IMR-90 (cell line): Measurements from ENCODE around the gene DTX3. TPM values are rescaled to one million over a fixed set of nuclear protein-coding genes. Genes with fewer than 3 reads are reported as not detected.

Experiments used
- ATAC-seq: fragments of 200-7000 bp; cut with Tn5 transposase; 2 replicates; pipeline ENCODE4 v1.9.1; 2020; ENCODE audit warnings: low read depth, mild to moderate bottlenecking, moderate library complexity
- BruUV-seq: library from RNA; stranded (reverse); fragments of 400-500 nt; replicated peaks from 2 replicates; lab custom pipeline; 2021; lab: Mats Ljungman, UMichigan
- CTCF ChIA-PET: fragments of 300-600 bp; formaldehyde crosslinking; extraction: SDS; loops from one replicate; lab custom pipeline; 2021; ENCODE audit warnings: antibody characterized with exemption; lab: Yijun Ruan, JAX
- POLR2A ChIA-PET: fragments of 300-600 bp; sonication (Branson Sonifier 250); formaldehyde crosslinking; loops from one replicate; lab custom pipeline; 2022; ENCODE audit warnings: antibody characterized with exemption; ENCODE audit not compliant: unreplicated experiment; lab: Charles Lee
- DNase-seq: peaks from one replicate; pipeline ENCODE4 v3.0.0; 2013
- H2AFZ ChIP-seq: replicated peaks from 2 replicates; pipeline ENCODE3; 2013; ENCODE audit warnings: low read length, mild to moderate bottlenecking; ENCODE audit not compliant: poor library complexity
- H2AK5ac ChIP-seq: 2 replicates; pipeline ENCODE4 v1.6.1; 2013; ENCODE audit warnings: low read depth, low read length, inconsistent platforms
- H2AK9ac ChIP-seq: replicated peaks from 2 replicates; pipeline ENCODE3; 2013; ENCODE audit warnings: mild to moderate bottlenecking, low read depth, low read length, moderate library complexity; ENCODE audit not compliant: poor library complexity
- H2BK120ac ChIP-seq: 2 replicates; pipeline ENCODE4 v1.6.1; 2013; ENCODE audit warnings: low read depth, low read length, inconsistent platforms
- H2BK15ac ChIP-seq: 3 replicates; pipeline ENCODE4 v1.6.1; 2013; ENCODE audit warnings: low read depth, low read length, inconsistent platforms
- H2BK20ac ChIP-seq: 2 replicates; pipeline ENCODE4 v1.6.1; 2013; ENCODE audit warnings: low read depth, mild to moderate bottlenecking, inconsistent platforms, low read length, moderate library complexity
- H2BK5ac ChIP-seq: 2 replicates; pipeline ENCODE4 v1.6.1; 2013; ENCODE audit warnings: mild to moderate bottlenecking, low read depth, low read length, inconsistent platforms; ENCODE audit not compliant: poor library complexity, severe bottlenecking
- H3K14ac ChIP-seq: replicated peaks from 2 replicates; pipeline ENCODE4 v1.6.1; 2013; ENCODE audit warnings: low read depth, low read length, inconsistent platforms
- H3K18ac ChIP-seq: 2 replicates; pipeline ENCODE4 v1.6.1; 2013; ENCODE audit warnings: low read depth, low read length, control low read depth
- H3K23ac ChIP-seq: 2 replicates; pipeline ENCODE4 v1.6.1; 2013; ENCODE audit warnings: low read depth, low read length, inconsistent platforms
- H3K27ac ChIP-seq: 2 replicates; pipeline ENCODE4 v1.5.1; 2013; ENCODE audit warnings: mild to moderate bottlenecking, control low read depth, low read length; ENCODE audit not compliant: insufficient read depth
- H3K27me3 ChIP-seq: 2 replicates; pipeline ENCODE4 v1.6.1; 2013; ENCODE audit warnings: low read length; ENCODE audit not compliant: control insufficient read depth, insufficient read depth
- H3K36me3 ChIP-seq: 2 replicates; pipeline ENCODE4 v1.6.1; 2013; ENCODE audit warnings: low read length, mixed read lengths; ENCODE audit not compliant: control insufficient read depth, insufficient read depth
- H3K4ac ChIP-seq: 2 replicates; pipeline ENCODE4 v1.6.1; 2013; ENCODE audit warnings: low read depth, low read length, inconsistent platforms
- H3K4me1 ChIP-seq: 2 replicates; pipeline ENCODE4 v1.6.1; 2013; ENCODE audit warnings: low read length, mixed read lengths; ENCODE audit not compliant: control insufficient read depth, insufficient read depth
- H3K4me2 ChIP-seq: 2 replicates; pipeline ENCODE4 v1.6.1; 2013; ENCODE audit warnings: low read depth, mild to moderate bottlenecking, control low read depth, low read length, moderate library complexity
- H3K4me3 ChIP-seq: 2 replicates; pipeline ENCODE4 v1.5.1; 2013; ENCODE audit warnings: low read depth, mild to moderate bottlenecking, control low read depth, low read length, moderate library complexity; ENCODE audit not compliant: insufficient read depth
- H3K56ac ChIP-seq: 2 replicates; pipeline ENCODE4 v1.6.1; 2013; ENCODE audit warnings: low read length, inconsistent platforms; ENCODE audit not compliant: insufficient read depth; ENCODE audit errors: extremely low read depth
- H3K79me1 ChIP-seq, 2 experiments: 2 replicates each; pipeline ENCODE4 v1.6.1; 2013; ENCODE audit warnings: low read length in 2 of 2, inconsistent platforms in 1 of 2, low read depth in 1 of 2
- H3K9ac ChIP-seq: 2 replicates; pipeline ENCODE4 v1.6.1; 2013; ENCODE audit warnings: low read depth, low read length, control low read depth
- H3K9me1 ChIP-seq: 2 replicates; pipeline ENCODE4 v1.6.1; 2013; ENCODE audit warnings: low read length, inconsistent platforms; ENCODE audit not compliant: insufficient read depth
- H3K9me3 ChIP-seq: 2 replicates; pipeline ENCODE4 v1.6.1; 2013; ENCODE audit warnings: low read length; ENCODE audit not compliant: control insufficient read depth, insufficient read depth
- H4K20me1 ChIP-seq: 2 replicates; pipeline ENCODE4 v1.6.1; 2013; ENCODE audit warnings: low read length, inconsistent platforms; ENCODE audit not compliant: insufficient read depth
- H4K5ac ChIP-seq: 2 replicates; pipeline ENCODE4 v1.6.1; 2013; ENCODE audit warnings: mild to moderate bottlenecking, low read depth, low read length, control low read depth
- H4K8ac ChIP-seq, 2 experiments: 2 replicates each; pipeline ENCODE4 v1.6.1; 2013; ENCODE audit warnings: low read depth in 2 of 2, low read length in 2 of 2, control low read depth in 1 of 2, inconsistent platforms in 1 of 2
- H4K91ac ChIP-seq: 2 replicates; pipeline ENCODE4 v1.6.1; 2013; ENCODE audit warnings: low read depth, low read length, inconsistent platforms; ENCODE audit not compliant: insufficient read depth
- CEBPB ChIP-seq: IDR thresholded peaks from 2 replicates; pipeline ENCODE4 v1.6.1; 2012; ENCODE audit warnings: low read depth, low read length, improper control_type of control experiment
- FOS ChIP-seq: fragments of 150-350 bp; IDR thresholded peaks from 2 replicates; pipeline ENCODE4 v1.6.1; 2016; ENCODE audit warnings: low read depth, low read length
- MAFK ChIP-seq: IDR thresholded peaks from 2 replicates; pipeline ENCODE4 v1.6.1; 2012; ENCODE audit warnings: low read depth, low read length, improper control_type of control experiment
- MAZ ChIP-seq: IDR thresholded peaks from 2 replicates; pipeline ENCODE4 v1.6.1; 2012; ENCODE audit warnings: low read depth, mild to moderate bottlenecking, low read length, improper control_type of control experiment, moderate library complexity, borderline replicate concordance
- RAD21 ChIP-seq: IDR thresholded peaks from 2 replicates; pipeline ENCODE4 v1.6.1; 2012; ENCODE audit warnings: low read length, improper control_type of control experiment
- RFX5 ChIP-seq: IDR thresholded peaks from 2 replicates; pipeline ENCODE4 v1.8.0; 2012; ENCODE audit warnings: low read depth, mild to moderate bottlenecking, low read length, moderate library complexity
- SMC3 ChIP-seq: fragments of 150-350 bp; IDR thresholded peaks from 2 replicates; pipeline ENCODE4 v1.6.1; 2016; ENCODE audit warnings: low read depth, mild to moderate bottlenecking, antibody characterized with exemption, low read length, moderate library complexity
- WGBS, 2 experiments: methylation state at CpG; one replicate each; pipeline versions ENCODE4 v1.1.5 to v1.1.7; 2013; ENCODE audit warnings: missing lambda C conversion rate in 2 of 2; ENCODE audit not compliant: insufficient read length in 1 of 2; ENCODE audit errors: extremely low coverage in 2 of 2; 5-methylcytosine and 5-hydroxymethylcytosine counted together
- dilution Hi-C: fragments of 300-500 bp; cut with HindIII; formaldehyde crosslinking; loops from one replicate; pipeline ENCODE4 v1.14.3; 2018; ENCODE audit warnings: low sequenced_read_pairs; ENCODE audit not compliant: unreplicated experiment
- in situ Hi-C: fragments of 300-500 bp; cut with MboI; formaldehyde crosslinking; loops from 3 replicates; pipeline ENCODE4 v1.14.3; 2019; ENCODE audit warnings: low sequenced_read_pairs, inconsistent platforms, mixed read lengths
- intact Hi-C: fragments of 100-400 bp; cut with micrococcal nuclease; formaldehyde crosslinking; loops from 2 replicates; pipeline ENCODE4 v1.10.0; 2022
- polyA plus RNA-seq, 3 experiments: library from polyadenylated mRNA; depleted of rRNA; stranded (reverse); fragments of >200 nt; gene quantifications; 2 replicates each; pipeline ENCODE4 v1.2.3, GENCODE V29; 2012; ENCODE audit warnings: low replicate concordance in 1 of 3
- total RNA-seq: library from RNA; depleted of rRNA; stranded (reverse); fragments of >200 nt; gene quantifications from 2 replicates; pipeline ENCODE4 v1.2.3, GENCODE V29; 2012

The DTX3 gene
- total and polyA plus RNA-seq, 2 of the 4 experiments (the other 2 are of a cell fraction), result 2.9 to 14.6 TPM

DNA sequence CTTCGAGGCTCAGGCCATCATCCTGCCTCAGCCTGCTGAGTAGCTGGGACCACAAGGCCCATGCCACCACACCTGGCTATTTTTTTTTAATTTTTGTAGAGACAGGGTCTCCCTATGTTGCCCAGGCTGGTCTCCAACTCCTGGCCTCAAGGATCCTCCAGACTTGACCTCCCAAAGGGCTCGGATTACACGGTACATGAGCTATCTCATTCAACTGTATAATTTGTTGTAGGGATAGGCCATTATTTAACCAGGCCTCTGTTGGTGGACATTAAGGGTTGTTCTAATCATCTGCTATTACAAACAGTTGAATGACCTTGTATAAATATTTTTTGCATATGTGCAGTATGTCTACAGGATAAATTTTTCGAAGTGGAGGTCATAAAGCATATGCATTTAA lies 45.8 kb upstream of the DTX3 start:
- Histone ChIP-seq H3K18ac (no peak overlapping the region), H3K4me1 (no peaks in the 10 kb centered on the region), H3K36me3 (no peaks in the 10 kb centered on the region), H3K9me1 (no peaks in the 10 kb centered on the region), H4K8ac (no peak overlapping the region), H4K91ac (no peak overlapping the region), H3K56ac (no peak overlapping the region), H2BK120ac (no peak overlapping the region), H3K4ac (no peak overlapping the region), H3K27me3 (peaks cover 9% of the 10 kb centered on the region), H2AK5ac (no peak overlapping the region), H2BK5ac (no peak overlapping the region), H3K27ac (no peak overlapping the region), H2BK20ac (no peak overlapping the region), H3K23ac (no peak overlapping the region), H3K14ac (no peak overlapping the region), H2AFZ (no peak overlapping the region), H2BK15ac (no peak overlapping the region), H2AK9ac (no peak overlapping the region), H4K5ac (no peak overlapping the region), H3K9me3 (no peaks in the 10 kb centered on the region), H3K4me2 (no peak overlapping the region), H3K9ac (no peak overlapping the region), H4K20me1 (no peaks in the 10 kb centered on the region), H3K79me1 (no peaks in the 10 kb centered on the region), H3K4me3 (no peak overlapping the region)
- DNase-seq (no peak), ATAC-seq (no peak)
- TF ChIP-seq CEBPB (no peak), FOS (no peak), SMC3 (no peak), RAD21 (no peak), RFX5 (no peak), MAZ (no peak), MAFK (no peak)
- BruUV-seq, result no TSS peak
- WGBS, 2 experiments, result 20% methylated on average over 1 of the region's 4 CpGs; no CpG with 5 or more reads in 1 of the 2 experiments
- ChIA-PET POLR2A (no interaction called here), CTCF (interaction anchor here (0.9 kb wide), 1 partner anchor 24 kb away, joined by 3 read pairs; no protein-coding TSS in a partner anchor)
- in situ Hi-C loops, result no loop called here
- dilution Hi-C loops, result loop anchor here (25.0 kb wide), 1 partner anchor 103 kb away; no protein-coding TSS in a partner anchor
- intact Hi-C loops, result no loop called here
